IMR-90 (cell line): ENCODE data around the gene ZNF772. TPM values are rescaled to one million over a fixed set of nuclear protein-coding genes. Genes with fewer than 3 reads are reported as not detected.

Experiments used
- ATAC-seq: fragments of 200-7000 bp; cut with Tn5 transposase; 2 replicates; pipeline ENCODE4 v1.9.1; 2020; ENCODE audit warnings: low read depth, mild to moderate bottlenecking, moderate library complexity
- BruUV-seq: library from RNA; stranded (reverse); fragments of 400-500 nt; replicated peaks from 2 replicates; lab custom pipeline; 2021; lab: Mats Ljungman, UMichigan
- CTCF ChIA-PET: fragments of 300-600 bp; formaldehyde crosslinking; extraction: SDS; loops from one replicate; lab custom pipeline; 2021; ENCODE audit warnings: antibody characterized with exemption; lab: Yijun Ruan, JAX
- POLR2A ChIA-PET: fragments of 300-600 bp; sonication (Branson Sonifier 250); formaldehyde crosslinking; loops from one replicate; lab custom pipeline; 2022; ENCODE audit warnings: antibody characterized with exemption; ENCODE audit not compliant: unreplicated experiment; lab: Charles Lee
- DNase-seq: peaks from one replicate; pipeline ENCODE4 v3.0.0; 2013
- H2AFZ ChIP-seq: replicated peaks from 2 replicates; pipeline ENCODE3; 2013; ENCODE audit warnings: low read length, mild to moderate bottlenecking; ENCODE audit not compliant: poor library complexity
- H2AK5ac ChIP-seq: 2 replicates; pipeline ENCODE4 v1.6.1; 2013; ENCODE audit warnings: low read depth, low read length, inconsistent platforms
- H2AK9ac ChIP-seq: replicated peaks from 2 replicates; pipeline ENCODE3; 2013; ENCODE audit warnings: mild to moderate bottlenecking, low read depth, low read length, moderate library complexity; ENCODE audit not compliant: poor library complexity
- H2BK120ac ChIP-seq: 2 replicates; pipeline ENCODE4 v1.6.1; 2013; ENCODE audit warnings: low read depth, low read length, inconsistent platforms
- H2BK15ac ChIP-seq: 3 replicates; pipeline ENCODE4 v1.6.1; 2013; ENCODE audit warnings: low read depth, low read length, inconsistent platforms
- H2BK20ac ChIP-seq: 2 replicates; pipeline ENCODE4 v1.6.1; 2013; ENCODE audit warnings: low read depth, mild to moderate bottlenecking, inconsistent platforms, low read length, moderate library complexity
- H2BK5ac ChIP-seq: 2 replicates; pipeline ENCODE4 v1.6.1; 2013; ENCODE audit warnings: mild to moderate bottlenecking, low read depth, low read length, inconsistent platforms; ENCODE audit not compliant: poor library complexity, severe bottlenecking
- H3K14ac ChIP-seq: replicated peaks from 2 replicates; pipeline ENCODE4 v1.6.1; 2013; ENCODE audit warnings: low read depth, low read length, inconsistent platforms
- H3K18ac ChIP-seq: 2 replicates; pipeline ENCODE4 v1.6.1; 2013; ENCODE audit warnings: low read depth, low read length, control low read depth
- H3K23ac ChIP-seq: 2 replicates; pipeline ENCODE4 v1.6.1; 2013; ENCODE audit warnings: low read depth, low read length, inconsistent platforms
- H3K27ac ChIP-seq: 2 replicates; pipeline ENCODE4 v1.5.1; 2013; ENCODE audit warnings: mild to moderate bottlenecking, control low read depth, low read length; ENCODE audit not compliant: insufficient read depth
- H3K27me3 ChIP-seq: 2 replicates; pipeline ENCODE4 v1.6.1; 2013; ENCODE audit warnings: low read length; ENCODE audit not compliant: control insufficient read depth, insufficient read depth
- H3K36me3 ChIP-seq: 2 replicates; pipeline ENCODE4 v1.6.1; 2013; ENCODE audit warnings: low read length, mixed read lengths; ENCODE audit not compliant: control insufficient read depth, insufficient read depth
- H3K4ac ChIP-seq: 2 replicates; pipeline ENCODE4 v1.6.1; 2013; ENCODE audit warnings: low read depth, low read length, inconsistent platforms
- H3K4me1 ChIP-seq: 2 replicates; pipeline ENCODE4 v1.6.1; 2013; ENCODE audit warnings: low read length, mixed read lengths; ENCODE audit not compliant: control insufficient read depth, insufficient read depth
- H3K4me2 ChIP-seq: 2 replicates; pipeline ENCODE4 v1.6.1; 2013; ENCODE audit warnings: low read depth, mild to moderate bottlenecking, control low read depth, low read length, moderate library complexity
- H3K4me3 ChIP-seq: 2 replicates; pipeline ENCODE4 v1.5.1; 2013; ENCODE audit warnings: low read depth, mild to moderate bottlenecking, control low read depth, low read length, moderate library complexity; ENCODE audit not compliant: insufficient read depth
- H3K56ac ChIP-seq: 2 replicates; pipeline ENCODE4 v1.6.1; 2013; ENCODE audit warnings: low read length, inconsistent platforms; ENCODE audit not compliant: insufficient read depth; ENCODE audit errors: extremely low read depth
- H3K79me1 ChIP-seq, 2 experiments: 2 replicates each; pipeline ENCODE4 v1.6.1; 2013; ENCODE audit warnings: low read length in 2 of 2, inconsistent platforms in 1 of 2, low read depth in 1 of 2
- H3K9ac ChIP-seq: 2 replicates; pipeline ENCODE4 v1.6.1; 2013; ENCODE audit warnings: low read depth, low read length, control low read depth
- H3K9me1 ChIP-seq: 2 replicates; pipeline ENCODE4 v1.6.1; 2013; ENCODE audit warnings: low read length, inconsistent platforms; ENCODE audit not compliant: insufficient read depth
- H3K9me3 ChIP-seq: 2 replicates; pipeline ENCODE4 v1.6.1; 2013; ENCODE audit warnings: low read length; ENCODE audit not compliant: control insufficient read depth, insufficient read depth
- H4K20me1 ChIP-seq: 2 replicates; pipeline ENCODE4 v1.6.1; 2013; ENCODE audit warnings: low read length, inconsistent platforms; ENCODE audit not compliant: insufficient read depth
- H4K5ac ChIP-seq: 2 replicates; pipeline ENCODE4 v1.6.1; 2013; ENCODE audit warnings: mild to moderate bottlenecking, low read depth, low read length, control low read depth
- H4K8ac ChIP-seq, 2 experiments: 2 replicates each; pipeline ENCODE4 v1.6.1; 2013; ENCODE audit warnings: low read depth in 2 of 2, low read length in 2 of 2, control low read depth in 1 of 2, inconsistent platforms in 1 of 2
- H4K91ac ChIP-seq: 2 replicates; pipeline ENCODE4 v1.6.1; 2013; ENCODE audit warnings: low read depth, low read length, inconsistent platforms; ENCODE audit not compliant: insufficient read depth
- CEBPB ChIP-seq: IDR thresholded peaks from 2 replicates; pipeline ENCODE4 v1.6.1; 2012; ENCODE audit warnings: low read depth, low read length, improper control_type of control experiment
- FOS ChIP-seq: fragments of 150-350 bp; IDR thresholded peaks from 2 replicates; pipeline ENCODE4 v1.6.1; 2016; ENCODE audit warnings: low read depth, low read length
- RAD21 ChIP-seq: IDR thresholded peaks from 2 replicates; pipeline ENCODE4 v1.6.1; 2012; ENCODE audit warnings: low read length, improper control_type of control experiment
- RCOR1 ChIP-seq: IDR thresholded peaks from 2 replicates; pipeline ENCODE4 v1.6.1; 2012; ENCODE audit warnings: mild to moderate bottlenecking, low read length, improper control_type of control experiment; ENCODE audit not compliant: insufficient replicate concordance
- RFX5 ChIP-seq: IDR thresholded peaks from 2 replicates; pipeline ENCODE4 v1.8.0; 2012; ENCODE audit warnings: low read depth, mild to moderate bottlenecking, low read length, moderate library complexity
- SMC3 ChIP-seq: fragments of 150-350 bp; IDR thresholded peaks from 2 replicates; pipeline ENCODE4 v1.6.1; 2016; ENCODE audit warnings: low read depth, mild to moderate bottlenecking, antibody characterized with exemption, low read length, moderate library complexity
- WGBS, 2 experiments: methylation state at CpG; one replicate each; pipeline versions ENCODE4 v1.1.5 to v1.1.7; 2013; ENCODE audit warnings: missing lambda C conversion rate in 2 of 2; ENCODE audit not compliant: insufficient read length in 1 of 2; ENCODE audit errors: extremely low coverage in 2 of 2; 5-methylcytosine and 5-hydroxymethylcytosine counted together
- dilution Hi-C: fragments of 300-500 bp; cut with HindIII; formaldehyde crosslinking; loops from one replicate; pipeline ENCODE4 v1.14.3; 2018; ENCODE audit warnings: low sequenced_read_pairs; ENCODE audit not compliant: unreplicated experiment
- in situ Hi-C: fragments of 300-500 bp; cut with MboI; formaldehyde crosslinking; loops from 3 replicates; pipeline ENCODE4 v1.14.3; 2019; ENCODE audit warnings: low sequenced_read_pairs, inconsistent platforms, mixed read lengths
- intact Hi-C: fragments of 100-400 bp; cut with micrococcal nuclease; formaldehyde crosslinking; loops from 2 replicates; pipeline ENCODE4 v1.10.0; 2022
- polyA plus RNA-seq, 3 experiments: library from polyadenylated mRNA; depleted of rRNA; stranded (reverse); fragments of >200 nt; gene quantifications; 2 replicates each; pipeline ENCODE4 v1.2.3, GENCODE V29; 2012; ENCODE audit warnings: low replicate concordance in 1 of 3
- total RNA-seq: library from RNA; depleted of rRNA; stranded (reverse); fragments of >200 nt; gene quantifications from 2 replicates; pipeline ENCODE4 v1.2.3, GENCODE V29; 2012
- TF ChIP-seq, protein P1 (sequence below): fragments of 150-350 bp; IDR thresholded peaks from 2 replicates; pipeline ENCODE4 v1.6.1; 2017; ENCODE audit warnings: mild to moderate bottlenecking, antibody characterized with exemption, low read length, low read depth
- TF ChIP-seq, protein P2 (sequence below): conservative IDR thresholded peaks from 2 replicates; pipeline ENCODE4 v1.5.1; 2012; ENCODE audit warnings: mild to moderate bottlenecking, low read depth, low read length, improper control_type of control experiment
- TF ChIP-seq, protein P3 (sequence below): fragments of 150-350 bp; IDR thresholded peaks from 2 replicates; pipeline ENCODE4 v1.6.1; 2016; ENCODE audit warnings: low read depth, mild to moderate bottlenecking, low read length, moderate library complexity, borderline replicate concordance

The ZNF772 gene
- total and polyA plus RNA-seq, 2 of the 4 experiments (the other 2 are of a cell fraction), result 4.6 to 33.0 TPM

DNA sequence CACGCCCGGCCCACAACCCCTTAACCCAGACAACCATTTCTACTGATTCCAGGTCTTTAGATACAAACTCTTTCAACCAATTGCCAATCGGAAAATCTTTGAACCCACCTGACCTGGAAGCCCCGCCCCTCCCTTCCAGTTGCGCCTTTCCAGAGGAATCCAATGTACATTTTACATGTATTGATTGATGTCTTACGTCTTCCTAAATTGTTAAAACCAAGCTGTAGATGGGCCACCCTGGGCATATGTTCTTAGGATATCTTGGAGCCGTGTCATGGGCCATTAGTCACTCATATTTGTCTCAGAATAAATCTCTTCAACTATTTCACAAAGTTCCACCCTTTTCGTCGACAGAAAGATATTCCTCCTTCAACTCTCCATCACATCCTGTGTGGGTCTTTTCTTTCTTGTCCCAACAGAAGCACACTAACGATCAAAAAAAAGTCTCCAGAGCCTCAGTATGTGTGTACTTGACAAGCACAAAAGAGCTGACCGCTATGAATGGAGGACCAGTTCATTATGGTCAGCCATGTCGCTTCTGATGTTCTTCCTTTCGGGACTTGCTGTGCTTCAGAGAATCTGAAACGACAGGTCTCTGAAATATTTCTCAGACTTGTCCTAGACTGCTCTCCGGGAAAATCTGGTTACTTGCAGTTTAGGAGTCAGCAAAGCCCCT lies 42.8 kb downstream of the ZNF772 start (continued):
- TF ChIP-seq, protein P1, sequence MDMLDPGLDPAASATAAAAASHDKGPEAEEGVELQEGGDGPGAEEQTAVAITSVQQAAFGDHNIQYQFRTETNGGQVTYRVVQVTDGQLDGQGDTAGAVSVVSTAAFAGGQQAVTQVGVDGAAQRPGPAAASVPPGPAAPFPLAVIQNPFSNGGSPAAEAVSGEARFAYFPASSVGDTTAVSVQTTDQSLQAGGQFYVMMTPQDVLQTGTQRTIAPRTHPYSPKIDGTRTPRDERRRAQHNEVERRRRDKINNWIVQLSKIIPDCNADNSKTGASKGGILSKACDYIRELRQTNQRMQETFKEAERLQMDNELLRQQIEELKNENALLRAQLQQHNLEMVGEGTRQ, result no peak
- TF ChIP-seq CEBPB, result no peak

DNA sequence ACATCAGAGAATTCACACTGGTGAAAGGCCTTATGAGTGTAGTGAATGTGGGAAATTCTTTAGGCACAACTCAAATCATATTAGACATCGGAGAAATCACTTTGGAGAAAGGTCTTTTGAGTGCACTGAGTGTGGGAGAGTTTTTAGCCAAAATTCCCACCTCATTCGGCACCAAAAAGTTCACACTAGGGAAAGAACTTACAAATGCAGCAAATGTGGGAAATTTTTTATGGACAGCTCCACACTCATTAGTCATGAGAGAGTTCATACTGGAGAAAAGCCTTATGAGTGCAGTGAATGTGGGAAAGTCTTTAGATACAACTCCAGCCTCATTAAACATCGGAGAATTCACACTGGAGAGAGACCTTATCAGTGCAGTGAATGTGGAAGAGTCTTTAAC lies 56.3 kb downstream of the ZNF772 start:
- WGBS, 2 experiments, result no CpG with 5 or more reads among the region's 3 CpGs
- H2BK20ac ChIP-seq, result no peak overlapping the region
- TF ChIP-seq, protein P2, sequence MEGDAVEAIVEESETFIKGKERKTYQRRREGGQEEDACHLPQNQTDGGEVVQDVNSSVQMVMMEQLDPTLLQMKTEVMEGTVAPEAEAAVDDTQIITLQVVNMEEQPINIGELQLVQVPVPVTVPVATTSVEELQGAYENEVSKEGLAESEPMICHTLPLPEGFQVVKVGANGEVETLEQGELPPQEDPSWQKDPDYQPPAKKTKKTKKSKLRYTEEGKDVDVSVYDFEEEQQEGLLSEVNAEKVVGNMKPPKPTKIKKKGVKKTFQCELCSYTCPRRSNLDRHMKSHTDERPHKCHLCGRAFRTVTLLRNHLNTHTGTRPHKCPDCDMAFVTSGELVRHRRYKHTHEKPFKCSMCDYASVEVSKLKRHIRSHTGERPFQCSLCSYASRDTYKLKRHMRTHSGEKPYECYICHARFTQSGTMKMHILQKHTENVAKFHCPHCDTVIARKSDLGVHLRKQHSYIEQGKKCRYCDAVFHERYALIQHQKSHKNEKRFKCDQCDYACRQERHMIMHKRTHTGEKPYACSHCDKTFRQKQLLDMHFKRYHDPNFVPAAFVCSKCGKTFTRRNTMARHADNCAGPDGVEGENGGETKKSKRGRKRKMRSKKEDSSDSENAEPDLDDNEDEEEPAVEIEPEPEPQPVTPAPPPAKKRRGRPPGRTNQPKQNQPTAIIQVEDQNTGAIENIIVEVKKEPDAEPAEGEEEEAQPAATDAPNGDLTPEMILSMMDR, result no peak
- TF ChIP-seq RAD21, result no peak
- TF ChIP-seq SMC3, result no peak
- no peak for TF ChIP-seq RFX5
- TF ChIP-seq FOS, result no peak
- TF ChIP-seq, protein P3, sequence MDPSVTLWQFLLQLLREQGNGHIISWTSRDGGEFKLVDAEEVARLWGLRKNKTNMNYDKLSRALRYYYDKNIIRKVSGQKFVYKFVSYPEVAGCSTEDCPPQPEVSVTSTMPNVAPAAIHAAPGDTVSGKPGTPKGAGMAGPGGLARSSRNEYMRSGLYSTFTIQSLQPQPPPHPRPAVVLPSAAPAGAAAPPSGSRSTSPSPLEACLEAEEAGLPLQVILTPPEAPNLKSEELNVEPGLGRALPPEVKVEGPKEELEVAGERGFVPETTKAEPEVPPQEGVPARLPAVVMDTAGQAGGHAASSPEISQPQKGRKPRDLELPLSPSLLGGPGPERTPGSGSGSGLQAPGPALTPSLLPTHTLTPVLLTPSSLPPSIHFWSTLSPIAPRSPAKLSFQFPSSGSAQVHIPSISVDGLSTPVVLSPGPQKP, result no peak
- TF ChIP-seq RCOR1, result no peak
- no peak for TF ChIP-seq CEBPB
- no peak overlapping the region for H4K5ac ChIP-seq
- ATAC-seq, result no peak
- peaks cover 10 to 22% of the 10 kb centered on the region in 2 experiments for H3K79me1 ChIP-seq
- no peak overlapping the region for H2AK9ac ChIP-seq
- no peak overlapping the region for H3K18ac ChIP-seq
- intact Hi-C loops, result no loop called here
- H2BK5ac ChIP-seq, result no peak overlapping the region
- H3K9me3 ChIP-seq, result peaks cover 18% of the 10 kb centered on the region
- H2BK120ac ChIP-seq, result no peak overlapping the region
- POLR2A ChIA-PET, result no interaction called here
- no peak overlapping the region for H3K4me2 ChIP-seq
- H3K27ac ChIP-seq, result no peak overlapping the region
- H4K91ac ChIP-seq, result no peak overlapping the region
- H3K4me3 ChIP-seq, result no peak overlapping the region
- H3K36me3 ChIP-seq, result peaks cover 32% of the 10 kb centered on the region
- CTCF ChIA-PET, result no interaction called here
- no peak overlapping the region for H2AK5ac ChIP-seq
- H3K14ac ChIP-seq, result no peak overlapping the region
- no peak overlapping the region for H3K4ac ChIP-seq
- no peak overlapping the region for H3K56ac ChIP-seq
- no peaks in the 10 kb centered on the region for H4K20me1 ChIP-seq
- H3K23ac ChIP-seq, result no peak overlapping the region
- H3K27me3 ChIP-seq, result no peaks in the 10 kb centered on the region
- no peak for DNase-seq
- in situ Hi-C loops, result no loop called here
- H2AFZ ChIP-seq, result no peak overlapping the region
- BruUV-seq, result TSS peak; percentile 40
- dilution Hi-C loops, result no loop called here
- H3K9ac ChIP-seq, result no peak overlapping the region
- H4K8ac ChIP-seq, result no peak overlapping the region
- H3K9me1 ChIP-seq, result no peaks in the 10 kb centered on the region
- no peaks in the 10 kb centered on the region for H3K4me1 ChIP-seq
- H2BK15ac ChIP-seq, result no peak overlapping the region
